ENCODE measurements around the gene CCDC191. TPM values are rescaled to one million over a fixed set of nuclear protein-coding genes. Genes with fewer than 3 reads are reported as not detected.

The CCDC191 gene, protein sequence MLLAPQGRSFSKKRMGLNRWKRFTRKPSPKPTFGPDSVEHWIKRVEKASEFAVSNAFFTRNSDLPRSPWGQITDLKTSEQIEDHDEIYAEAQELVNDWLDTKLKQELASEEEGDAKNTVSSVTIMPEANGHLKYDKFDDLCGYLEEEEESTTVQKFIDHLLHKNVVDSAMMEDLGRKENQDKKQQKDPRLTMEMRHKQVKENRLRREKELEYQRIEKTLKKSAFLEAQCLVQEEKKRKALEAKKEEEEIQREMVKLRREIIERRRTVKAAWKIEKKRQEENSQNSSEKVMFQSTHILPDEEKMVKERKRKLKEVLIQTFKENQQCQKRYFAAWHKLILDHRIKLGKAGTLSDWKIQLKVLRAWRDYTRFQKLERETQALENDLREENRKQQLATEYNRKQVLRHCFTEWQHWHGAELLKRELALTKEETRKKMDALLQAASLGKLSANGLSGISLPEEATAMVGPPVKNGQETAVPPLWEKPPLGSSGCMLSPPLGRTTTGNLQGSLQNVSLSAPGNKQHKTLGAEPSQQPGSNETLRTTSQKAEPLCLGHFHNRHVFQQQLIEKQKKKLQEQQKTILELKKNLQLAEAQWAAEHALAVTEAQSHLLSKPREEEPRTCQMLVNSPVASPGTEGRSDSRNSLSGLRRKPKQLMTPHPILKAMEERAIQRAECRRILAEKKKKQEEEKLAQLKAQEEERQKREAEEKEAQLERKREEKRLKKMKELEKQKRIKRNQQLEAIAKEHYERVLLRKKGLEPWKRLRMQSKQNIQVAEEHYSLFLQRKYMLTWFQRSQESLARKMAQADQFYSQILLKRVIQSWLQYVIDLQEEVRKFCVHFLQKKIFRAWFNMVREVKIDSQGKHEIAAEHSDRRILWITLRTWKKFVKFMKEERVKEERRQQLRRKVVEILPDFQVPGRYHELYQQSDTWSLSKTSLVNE
- total RNA-seq (2014; rRNA removed; shearing (Covaris generic); ENCODE audit: low replicate concordance), result 0.20 and 1.5 TPM in 2 replicates

DNA sequence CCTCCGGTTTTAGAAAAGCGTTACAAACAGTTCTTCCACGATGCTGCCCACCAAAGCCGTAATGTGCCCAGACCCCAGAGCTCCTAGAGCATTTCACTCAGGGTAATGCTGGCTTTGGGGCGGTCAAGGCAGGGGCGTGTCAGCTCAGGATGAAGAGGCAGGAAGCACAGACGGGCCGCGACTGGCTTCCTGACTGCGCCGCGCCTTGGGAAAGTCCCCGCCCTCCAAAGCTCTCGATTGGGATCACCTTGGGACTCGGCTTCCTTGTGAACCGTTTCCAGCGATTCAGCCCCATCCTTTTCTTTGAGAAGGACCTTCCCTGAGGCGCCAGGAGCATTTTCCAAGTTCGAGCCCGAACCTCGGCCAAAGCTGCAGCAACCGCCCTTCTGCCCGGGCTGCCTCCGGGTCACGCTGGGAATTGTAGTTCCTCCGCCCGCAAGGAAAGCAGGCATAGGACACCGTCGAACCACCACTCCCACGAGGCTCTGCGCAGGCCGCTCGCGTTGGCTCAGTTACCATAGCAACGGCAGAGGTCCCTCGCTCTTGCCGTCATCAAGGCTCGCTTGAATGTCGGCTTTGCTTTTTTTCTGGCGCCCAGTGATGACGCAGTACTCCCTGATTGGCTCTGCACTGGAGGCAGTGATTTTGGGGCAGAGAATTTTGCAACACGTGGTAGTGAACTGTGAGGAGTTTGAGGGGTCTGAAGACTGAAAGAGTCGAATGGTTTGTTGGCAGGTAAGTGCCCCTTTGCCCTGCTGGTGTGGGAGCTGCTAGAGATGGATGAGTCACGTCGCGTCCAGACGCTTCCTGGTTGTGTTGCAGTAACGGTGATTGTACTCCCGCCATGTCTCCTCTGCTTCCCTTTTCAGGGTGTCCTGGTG lies at the start of gene CCDC191, which contains the start of gene QTRT2:
CCDC191 (minus strand) TSS at position 397 of the 881 bp plus-strand sequence; CDS start at position 337, 60 bp downstream.
QTRT2 (plus strand) TSS at position 608 of the 881 bp plus-strand sequence. CDS start 8,521 bp downstream, outside the sequence.
- Histone ChIP-seq H3K9me3 (no peaks in the 10 kb centered on the region), H3K36me3 (peaks cover 17% of the 10 kb centered on the region), H3K4me3 (peak within 1 kb of the TSS; percentile 70), H3K27me3 (no peaks in the 10 kb centered on the region)
- DNase-seq, result peak; percentile 100

- DNase-seq, result no peak
These were observed 48.1 kb upstream of the CCDC191 start for GRCh38 chr3:114104414-114104813.

GRCh38 chr3:114103858-114104257 lies 47.5 kb upstream of the CCDC191 start:
- no peak for DNase-seq
- Histone ChIP-seq H3K36me3 (no peaks in the 10 kb centered on the region), H3K4me3 (no peak overlapping the region), H3K9me3 (no peaks in the 10 kb centered on the region), H3K27me3 (no peaks in the 10 kb centered on the region; the same call in 1 of the 2 replicates)

More at GRCh38 chr3:114104414-114104813, 48.1 kb upstream of the CCDC191 start:
- Histone ChIP-seq H3K4me3 (no peak overlapping the region), H3K9me3 (no peaks in the 10 kb centered on the region), H3K27me3 (no peaks in the 10 kb centered on the region; the same call in 1 of the 2 replicates), H3K36me3 (no peaks in the 10 kb centered on the region)

DNA sequence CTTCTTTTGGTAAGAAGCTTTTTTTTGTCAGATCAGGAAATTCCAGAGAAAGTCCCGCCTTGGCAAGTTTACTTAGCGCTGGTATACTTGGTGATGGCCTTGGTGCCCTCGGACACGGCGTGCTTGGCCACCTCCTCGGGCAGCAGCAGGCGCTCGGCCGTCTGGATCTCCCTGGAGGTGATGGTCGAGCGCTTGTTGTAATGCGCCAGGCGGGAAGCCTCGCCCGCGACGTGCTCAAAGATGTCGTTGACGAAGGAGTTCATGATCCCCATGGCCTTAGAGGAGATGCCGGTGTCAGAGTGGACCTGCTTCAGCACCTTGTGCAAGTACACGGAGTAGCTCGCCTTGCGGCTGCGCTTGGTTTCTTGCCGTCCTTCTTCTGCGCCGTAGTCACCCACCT lies 46.9 kb upstream of the CCDC191 start:
- Histone ChIP-seq H3K9me3 (no peaks in the 10 kb centered on the region), H3K4me3 (no peak overlapping the region), H3K36me3 (no peaks in the 10 kb centered on the region), H3K27me3 (no peaks in the 10 kb centered on the region)
- no peak for DNase-seq

DNA sequence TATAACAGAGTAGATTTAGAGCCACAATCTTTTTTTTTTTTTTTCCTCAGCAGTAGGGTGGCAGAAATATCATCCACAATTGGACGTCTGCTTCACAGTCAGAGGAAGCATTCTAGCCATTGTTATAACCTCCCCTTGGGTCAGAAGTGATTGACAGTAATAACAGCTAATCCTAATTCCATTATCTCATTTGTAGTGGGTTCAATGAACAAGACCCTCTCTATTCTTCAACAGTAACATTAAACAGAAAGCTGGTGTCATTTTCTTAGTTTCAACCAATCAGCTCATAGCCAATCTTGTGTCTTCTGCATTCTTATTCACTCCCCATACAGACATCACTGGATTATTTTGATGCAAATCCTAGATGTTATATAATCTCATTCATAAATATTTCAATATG lies 44.8 kb upstream of the CCDC191 start:
- no peaks in the 10 kb centered on the region for H3K36me3 ChIP-seq
- no peaks in the 10 kb centered on the region for H3K27me3 ChIP-seq
- no peak overlapping the region for H3K4me3 ChIP-seq
- DNase-seq, result no peak
- H3K9me3 ChIP-seq, result no peaks in the 10 kb centered on the region

DNA sequence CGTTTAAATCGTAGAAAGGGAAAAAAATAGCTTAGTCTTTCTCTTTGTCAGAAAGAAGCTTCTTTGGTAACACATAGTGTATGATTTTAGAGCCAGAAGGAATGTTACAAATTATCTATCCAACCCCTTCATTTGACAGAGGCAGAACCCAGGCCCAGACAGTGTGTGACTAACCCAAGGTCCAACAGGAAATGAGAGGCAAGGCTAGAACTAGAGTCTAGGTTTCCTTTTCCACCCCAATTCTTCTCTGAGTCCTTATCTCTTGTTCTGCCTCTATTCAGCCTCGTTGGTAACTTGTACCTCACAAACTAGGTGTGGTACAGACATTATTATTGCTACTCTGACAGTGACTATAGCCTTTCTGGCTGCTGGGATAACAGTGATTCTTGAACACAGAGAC lies 39.5 kb upstream of the CCDC191 start:
- Histone ChIP-seq H3K36me3 (no peaks in the 10 kb centered on the region), H3K27me3 (no peaks in the 10 kb centered on the region), H3K4me3 (no peak overlapping the region), H3K9me3 (no peaks in the 10 kb centered on the region)
- DNase-seq, result no peak

DNA sequence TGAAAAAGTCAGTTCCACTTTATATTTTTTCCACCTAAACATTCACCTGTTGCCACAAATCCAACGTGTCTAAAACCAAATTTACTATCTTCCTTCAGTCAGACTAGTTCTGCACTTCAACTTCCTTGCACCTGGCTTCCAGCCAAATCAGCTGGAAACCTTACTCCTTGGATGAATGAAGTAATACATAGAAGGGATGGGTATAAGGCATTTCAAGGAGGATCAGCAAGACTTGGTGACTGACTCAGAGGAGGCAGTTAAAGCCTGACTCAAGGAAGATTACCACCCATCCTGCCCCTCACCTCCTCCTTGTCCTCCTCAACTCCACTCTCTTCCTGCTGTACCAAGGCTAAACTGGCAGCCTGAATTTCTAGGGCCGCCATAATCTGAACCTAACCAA lies 37.3 kb upstream of the CCDC191 start:
- H3K4me3 ChIP-seq, result no peak overlapping the region

GRCh38 chr3:114093016-114093380 lies 36.7 kb upstream of the CCDC191 start:
- no peaks in the 10 kb centered on the region for H3K27me3 ChIP-seq
- DNase-seq, result no peak
- H3K4me3 ChIP-seq, result no peak overlapping the region
- H3K9me3 ChIP-seq, result no peaks in the 10 kb centered on the region
- H3K36me3 ChIP-seq, result peaks cover under 1% of the 10 kb centered on the region; the same call in 1 of the 2 replicates

More for the DNA sequence above, 37.3 kb upstream of the CCDC191 start:
- peak; percentile 63 for DNase-seq
- no peaks in the 10 kb centered on the region for H3K9me3 ChIP-seq
- no peaks in the 10 kb centered on the region for H3K36me3 ChIP-seq
- no peaks in the 10 kb centered on the region for H3K27me3 ChIP-seq

DNA sequence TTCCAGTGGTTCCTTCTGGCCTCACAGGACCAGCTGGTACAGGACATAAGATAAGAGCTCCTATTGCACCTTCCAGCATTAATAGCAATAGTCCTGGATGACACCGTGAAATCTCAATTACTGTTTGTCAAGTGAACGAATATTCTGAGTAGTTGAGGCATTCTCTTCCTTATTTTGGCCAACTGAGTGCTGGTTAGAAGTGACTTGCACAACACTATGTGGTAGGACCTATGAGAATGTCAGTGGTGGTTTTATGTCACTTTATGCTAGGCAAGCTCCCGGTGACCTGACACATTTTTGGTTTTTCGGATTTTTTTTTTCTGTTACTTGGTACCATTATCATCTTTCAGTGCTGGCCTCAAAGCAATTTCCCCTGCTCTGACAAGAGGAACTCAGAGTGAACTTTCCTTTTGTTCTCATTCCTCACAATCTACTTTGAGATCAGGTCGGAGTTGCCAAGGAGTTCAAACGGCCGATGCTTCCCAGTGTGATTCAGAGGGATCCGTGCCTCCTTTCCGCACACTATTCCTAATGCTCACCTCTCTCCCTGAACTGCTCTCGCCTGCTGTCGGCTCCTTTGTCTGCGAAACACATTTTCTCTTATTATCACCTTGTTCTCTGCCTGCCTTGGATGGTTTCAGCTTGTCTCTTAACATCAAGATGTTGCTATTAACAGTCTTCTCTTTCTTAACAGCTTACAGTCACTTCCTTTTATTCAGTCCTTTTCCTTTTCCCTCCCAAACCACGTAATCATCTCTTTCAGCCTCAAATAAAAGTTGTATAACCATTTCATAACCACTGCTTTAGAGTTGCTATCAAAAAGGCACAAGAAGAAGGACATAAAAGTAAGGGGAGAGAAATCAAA lies 36.1 kb upstream of the CCDC191 start:
- Histone ChIP-seq H3K36me3 (peaks cover 6% of the 10 kb centered on the region), H3K27me3 (no peaks in the 10 kb centered on the region), H3K9me3 (no peaks in the 10 kb centered on the region), H3K4me3 (no peak overlapping the region)
- DNase-seq, result no peak

DNA sequence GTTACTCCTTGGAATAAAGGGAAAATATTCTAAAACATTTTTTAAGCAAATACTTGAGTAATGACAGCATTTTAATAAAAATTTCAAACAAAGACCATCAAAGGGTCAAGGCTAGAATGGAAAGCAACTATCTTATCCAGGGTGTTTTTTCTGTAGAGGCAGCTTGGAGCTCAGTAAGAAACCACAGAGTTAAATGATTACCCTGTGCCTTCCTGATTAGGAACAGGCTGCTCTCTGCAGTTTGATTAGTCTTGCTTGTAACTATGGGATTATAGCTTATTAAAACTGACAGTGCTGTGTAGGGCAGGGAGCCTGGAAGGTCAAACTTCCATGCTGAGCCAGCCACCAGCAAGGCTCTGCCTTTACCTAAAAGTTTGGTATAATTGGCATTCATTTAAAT lies 33.3 kb upstream of the CCDC191 start:
- H3K9me3 ChIP-seq, result no peaks in the 10 kb centered on the region
- no peaks in the 10 kb centered on the region for H3K27me3 ChIP-seq
- no peak for DNase-seq
- H3K36me3 ChIP-seq, result peaks cover 33% of the 10 kb centered on the region
- H3K4me3 ChIP-seq, result no peak overlapping the region

GRCh38 chr3:114086356-114086755 lies 30.0 kb upstream of the CCDC191 start:
- no peak for DNase-seq
- Histone ChIP-seq H3K27me3 (no peaks in the 10 kb centered on the region), H3K9me3 (no peaks in the 10 kb centered on the region), H3K4me3 (no peak overlapping the region), H3K36me3 (peaks cover 65% of the 10 kb centered on the region)

- Histone ChIP-seq H3K36me3 (peaks cover 96% of the 10 kb centered on the region), H3K27me3 (no peaks in the 10 kb centered on the region), H3K4me3 (no peak overlapping the region), H3K9me3 (no peaks in the 10 kb centered on the region)
- no peak for DNase-seq
These were observed 26.8 kb upstream of the CCDC191 start for GRCh38 chr3:114083112-114083511.

GRCh38 chr3:114081037-114081436 lies 24.7 kb upstream of the CCDC191 start:
- Histone ChIP-seq H3K4me3 (no peak overlapping the region), H3K9me3 (no peaks in the 10 kb centered on the region), H3K36me3 (peaks cover 93% of the 10 kb centered on the region), H3K27me3 (no peaks in the 10 kb centered on the region)
- DNase-seq, result no peak

DNA sequence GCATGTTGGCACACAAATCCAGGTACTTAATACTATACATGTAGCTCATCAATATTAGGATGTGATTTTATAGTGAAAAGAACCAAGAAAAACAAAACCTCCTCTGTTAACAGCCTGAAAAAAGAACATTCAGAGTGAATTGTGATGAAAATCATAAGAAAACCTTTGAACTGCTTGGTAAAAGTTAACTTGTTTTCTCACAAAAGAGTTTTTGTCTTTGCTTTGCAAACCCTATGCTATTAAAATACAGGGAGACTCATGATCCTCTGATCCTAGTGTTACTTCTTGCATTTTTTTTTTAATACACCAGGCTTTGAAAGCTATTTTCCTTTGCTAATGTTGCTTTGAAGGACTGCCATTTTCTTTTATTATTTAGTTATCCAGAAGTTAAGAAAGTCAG lies 23.9 kb upstream of the CCDC191 start:
- Histone ChIP-seq H3K9me3 (no peaks in the 10 kb centered on the region), H3K36me3 (peaks cover 90% of the 10 kb centered on the region), H3K27me3 (no peaks in the 10 kb centered on the region), H3K4me3 (no peak overlapping the region)
- no peak for DNase-seq

GRCh38 chr3:114079761-114080160 lies 23.4 kb upstream of the CCDC191 start:
- Histone ChIP-seq H3K36me3 (peaks cover 90% of the 10 kb centered on the region), H3K9me3 (no peaks in the 10 kb centered on the region), H3K27me3 (no peaks in the 10 kb centered on the region), H3K4me3 (no peak overlapping the region)
- DNase-seq, result no peak
